T-helper 2 cell (primary cell): Measurements from ENCODE around the gene PI4KA.
"Not testable (repeated sequence)": the region's sequence is repeated elsewhere in the genome, so short reads cannot be mapped to it uniquely, and the experiment has no call there.

Source experiments
- DNase-seq, 5 experiments: peaks; one replicate each; pipeline versions ENCODE4 v3.0.0 to v3.0.0-alpha.2; 2012 to 2022
- total RNA-seq, 2 donors: gene quantifications; one replicate each; lab custom pipeline; 2026; lab: John Stamatoyannopoulos, UW

PI4KA gene
- total RNA-seq, result 176 to 229 reads per million in 2 donors

DNA sequence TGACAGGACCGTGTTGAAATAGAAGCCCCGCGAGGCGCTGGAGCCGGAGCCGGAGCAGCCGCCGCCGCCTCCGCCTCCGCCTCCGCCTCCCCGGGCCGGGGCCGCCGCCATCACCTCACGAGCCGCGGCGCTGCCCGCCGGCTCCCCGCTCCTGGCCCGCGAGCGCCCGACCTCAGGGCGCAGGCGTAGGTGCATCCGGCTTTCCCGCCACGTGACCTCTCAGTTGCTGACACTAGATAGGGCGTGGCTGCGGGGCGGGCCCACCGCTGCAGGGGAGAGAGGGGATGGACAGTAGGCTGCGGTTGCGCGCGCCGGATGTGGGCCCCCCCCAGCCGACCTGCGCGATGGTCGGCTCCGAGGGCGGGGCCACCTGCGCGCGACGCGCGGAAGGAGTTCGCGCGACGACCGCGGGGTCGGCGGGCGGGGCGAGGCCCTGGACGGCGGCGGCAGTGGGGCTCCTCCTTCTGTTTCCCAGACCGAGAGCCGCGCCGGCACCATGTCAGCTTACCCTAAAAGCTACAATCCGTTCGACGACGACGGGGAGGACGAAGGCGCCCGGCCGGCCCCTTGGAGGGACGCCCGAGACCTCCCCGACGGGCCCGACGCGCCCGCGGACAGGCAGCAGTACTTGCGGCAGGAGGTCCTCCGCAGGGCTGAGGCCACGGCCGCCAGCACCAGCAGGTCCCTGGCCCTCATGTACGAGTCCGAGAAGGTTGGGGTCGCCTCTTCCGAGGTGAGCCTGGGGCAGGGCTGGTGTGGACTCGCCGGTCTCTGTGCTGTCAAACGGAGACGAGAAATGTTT lies at the start of gene PI4KA, which contains the start of gene SNAP29:
Gene PI4KA (minus strand): TSS at position 197 of the 802 bp plus-strand sequence. CDS start 86 bp downstream, at position 111.
Gene SNAP29 (plus strand): TSS at position 393 of the 802 bp plus-strand sequence. CDS start 104 bp downstream, at position 497.
- peak; percentile 95 to 99 (median 97) for DNase-seq

DNA sequence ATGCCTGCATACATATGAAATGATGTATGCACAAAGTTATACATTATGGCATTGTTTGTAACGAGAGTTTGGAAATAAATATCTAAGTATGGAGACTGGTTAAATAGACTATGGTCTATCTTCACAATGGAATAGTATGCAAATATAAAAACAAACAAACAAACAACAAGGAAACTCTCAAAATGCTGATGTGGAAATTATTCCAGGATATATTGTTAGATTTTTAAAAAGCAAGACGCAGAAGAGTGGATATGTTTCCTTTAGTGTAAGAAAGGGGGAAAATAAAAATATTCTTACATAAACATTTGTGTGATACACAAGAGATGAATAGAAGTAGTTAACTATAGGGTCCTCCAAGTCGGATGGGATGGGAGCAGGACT lies 47.8 kb upstream of the PI4KA start:
- no peak for DNase-seq

DNA sequence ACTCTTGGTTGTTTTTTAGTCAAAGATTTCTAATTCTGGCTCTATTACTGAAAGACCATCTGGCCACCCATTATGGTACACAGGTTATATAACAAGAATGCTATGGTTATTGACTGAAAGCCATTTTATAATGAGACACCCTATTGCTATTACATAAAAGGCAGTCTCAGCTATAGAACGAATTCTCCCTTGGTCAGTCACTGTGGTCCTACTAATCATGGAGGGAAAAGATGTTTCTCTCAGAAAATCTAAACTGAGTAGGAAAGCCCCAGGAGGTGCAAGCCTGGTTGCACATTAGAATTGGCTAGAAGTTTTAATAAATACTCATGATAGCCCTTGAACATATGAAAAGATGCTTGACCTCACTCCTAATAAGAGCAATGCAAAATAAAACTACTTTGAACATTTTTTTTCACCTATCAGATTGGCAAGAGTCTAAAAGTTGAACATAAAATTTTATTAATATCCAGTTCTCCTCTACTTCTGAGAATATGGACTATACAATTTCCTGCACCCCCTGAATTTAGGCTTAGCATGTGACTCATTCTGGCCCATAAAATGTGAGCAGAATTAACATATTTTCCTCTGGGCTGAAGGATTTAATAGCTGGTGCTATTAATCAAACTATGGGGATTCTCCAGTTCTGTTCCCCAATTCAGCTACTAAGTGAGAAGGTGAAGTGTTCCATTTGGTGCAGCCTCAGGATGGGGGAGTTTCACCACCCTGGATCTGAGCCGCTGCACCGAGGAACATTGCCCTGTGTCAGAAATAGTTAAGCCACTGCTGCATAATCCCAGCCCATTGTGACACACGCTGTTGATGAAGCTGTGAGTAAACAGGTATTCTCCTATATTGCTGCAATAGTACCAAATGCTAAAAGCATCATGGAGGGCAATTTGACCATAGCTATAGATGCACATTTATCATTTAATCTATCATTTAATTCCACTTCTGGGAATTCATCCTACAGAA lies 47.1 kb upstream of the PI4KA start:
- no peak for DNase-seq

DNA sequence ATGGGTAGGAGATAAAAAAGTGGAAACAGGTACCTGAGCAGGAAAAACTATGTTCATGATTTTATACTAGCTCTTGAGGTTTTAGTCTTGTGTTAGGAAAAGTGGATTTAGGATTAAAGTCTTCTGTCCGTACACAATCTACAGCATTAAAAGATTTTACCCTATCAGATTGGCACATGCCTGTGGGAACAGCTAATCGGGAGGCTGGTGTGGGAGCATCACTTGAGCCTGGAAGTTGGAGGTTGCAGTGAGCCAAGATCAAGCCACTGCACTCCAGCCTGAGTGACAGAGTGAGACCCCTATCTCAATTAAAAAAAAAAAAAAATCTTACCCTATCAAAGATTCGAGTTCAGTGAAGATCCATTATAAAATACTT lies 46.4 kb upstream of the PI4KA start:
- no peak for DNase-seq

DNA sequence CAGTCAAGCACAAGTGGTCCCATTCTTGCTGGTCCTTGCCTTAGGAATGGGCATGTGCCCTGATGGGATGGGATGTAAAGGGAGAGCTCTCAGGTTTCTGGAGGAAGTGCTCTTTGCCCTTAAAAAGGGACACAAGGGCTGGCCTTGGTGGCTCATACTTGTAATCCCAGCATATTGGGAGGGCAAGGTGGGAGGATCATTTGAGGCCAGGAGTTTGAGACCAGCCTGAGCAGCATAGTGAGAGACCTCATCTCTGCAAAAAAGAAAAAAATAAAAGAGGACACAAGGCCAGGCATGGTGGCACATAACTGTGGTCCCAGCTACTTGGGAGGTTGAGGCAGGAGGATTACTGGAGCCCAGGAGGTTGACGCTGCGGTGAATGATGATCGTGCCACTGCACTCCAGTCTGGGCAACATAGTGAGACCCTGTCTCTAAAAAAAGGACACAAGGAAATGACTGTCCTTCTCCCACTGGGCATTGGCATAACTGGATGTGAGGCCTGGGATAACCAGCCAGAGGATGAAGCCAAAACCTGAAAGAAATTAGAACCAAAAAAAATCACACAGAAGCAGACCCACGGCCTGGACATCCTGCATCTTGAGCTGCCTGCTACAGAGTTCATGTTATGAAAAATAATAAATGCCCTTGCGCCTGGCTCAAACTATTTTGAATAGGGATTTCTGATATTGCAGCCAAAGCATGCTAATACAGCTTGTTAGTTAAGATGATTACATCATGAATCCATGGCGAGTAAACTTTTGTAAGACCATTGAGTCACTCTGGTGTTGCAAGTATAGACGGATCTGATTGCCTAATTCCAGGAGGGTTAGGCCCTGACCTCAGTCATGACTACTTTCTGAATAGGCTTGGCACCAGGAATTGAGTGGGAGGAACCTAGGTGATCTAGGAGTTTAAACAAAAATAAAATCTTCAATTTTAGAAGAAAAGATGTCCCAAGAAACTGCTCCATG lies 45.7 kb upstream of the PI4KA start:
- no peak for DNase-seq

DNA sequence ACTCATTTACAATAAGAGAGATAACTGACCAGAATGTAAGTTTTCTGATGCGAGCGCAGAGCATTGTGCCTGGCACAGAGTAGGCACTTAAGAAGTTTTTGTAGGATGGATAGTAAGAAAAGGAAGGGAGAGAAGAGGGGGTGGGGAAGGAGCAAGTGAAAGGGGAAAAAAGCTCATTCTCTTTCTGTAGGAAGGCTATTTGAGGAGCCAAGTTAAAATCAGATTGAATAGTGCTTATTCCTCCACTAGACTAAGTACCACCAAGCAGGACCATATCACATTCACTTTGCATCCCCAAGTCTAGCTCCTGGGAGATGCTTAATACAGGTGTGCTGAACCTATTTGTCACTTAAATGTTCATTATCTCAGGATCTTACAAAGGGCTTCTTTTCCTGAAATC lies 44.5 kb upstream of the PI4KA start:
- DNase-seq, result no peak

DNA sequence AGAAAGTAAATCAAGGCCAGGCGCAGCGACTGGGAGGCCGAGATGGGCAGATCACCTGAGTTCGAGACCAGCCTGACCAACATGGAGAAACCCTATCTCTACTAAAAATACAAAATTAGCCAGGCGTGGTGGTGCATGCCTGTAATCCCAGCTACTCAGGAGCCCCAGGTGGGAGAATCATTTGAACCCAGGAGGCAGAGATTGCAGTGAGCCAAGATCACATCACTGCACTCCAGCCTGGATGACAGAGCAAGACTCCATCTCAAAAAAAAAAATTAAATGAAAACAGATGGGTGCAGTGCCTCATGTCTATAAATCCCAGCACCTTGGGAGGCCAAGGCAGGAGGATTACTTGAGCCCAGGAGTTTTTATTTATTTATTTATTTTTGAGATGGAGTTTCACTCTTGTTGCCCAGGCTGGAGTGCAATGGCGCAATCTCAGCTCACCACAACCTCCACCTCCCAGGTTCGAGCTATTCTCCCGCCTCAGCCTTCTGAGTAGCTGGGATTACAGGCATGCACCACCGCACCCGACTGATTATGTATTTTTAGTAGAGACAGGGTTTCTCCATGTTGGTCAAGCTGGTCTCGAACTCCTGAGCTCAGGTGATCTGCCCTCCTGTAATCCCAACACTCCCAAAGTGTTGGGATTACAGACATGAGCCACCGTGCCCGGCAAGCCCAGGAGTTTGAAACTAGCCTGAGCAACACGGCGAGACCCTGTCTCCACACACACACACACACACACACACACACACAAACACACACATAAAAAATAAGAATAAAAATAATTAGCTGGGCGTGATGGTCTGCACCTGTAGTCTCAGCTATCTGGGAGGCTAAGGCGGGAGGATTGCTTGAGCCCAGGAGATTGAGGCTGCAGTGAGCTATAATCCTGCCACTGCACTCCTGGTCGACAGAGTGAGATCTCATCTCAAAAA lies 42.8 kb upstream of the PI4KA start:
- not testable (repeated sequence) for DNase-seq

DNA sequence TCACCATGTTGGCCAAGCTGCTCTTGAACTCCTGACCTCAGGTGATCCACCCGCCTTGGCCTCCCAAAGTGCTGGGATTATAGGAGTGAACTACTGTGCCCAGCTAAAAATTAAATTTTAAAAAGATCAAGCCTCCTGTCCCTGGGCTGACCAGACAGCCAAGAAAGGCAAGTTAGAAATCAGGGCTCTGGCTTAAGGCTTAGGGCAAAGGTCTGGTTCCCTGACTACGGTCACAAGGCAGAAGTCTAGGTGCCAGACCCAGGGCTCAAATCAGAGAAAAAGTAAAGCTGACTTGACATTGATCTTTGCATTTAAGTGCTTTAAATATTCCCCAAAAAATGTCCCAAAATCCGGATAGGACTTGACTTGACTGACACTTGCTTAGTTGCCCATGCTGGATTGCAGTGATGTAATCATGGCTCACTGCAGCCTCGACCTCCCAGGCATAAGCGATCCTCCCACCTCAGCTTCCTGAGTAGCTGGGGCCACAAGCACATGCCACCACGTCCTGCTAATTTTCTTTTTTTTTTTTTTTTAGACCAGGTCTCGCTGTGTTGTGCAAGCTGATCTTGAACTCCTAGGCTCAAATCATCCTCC lies 41.3 kb upstream of the PI4KA start:
- no peak for DNase-seq

DNA sequence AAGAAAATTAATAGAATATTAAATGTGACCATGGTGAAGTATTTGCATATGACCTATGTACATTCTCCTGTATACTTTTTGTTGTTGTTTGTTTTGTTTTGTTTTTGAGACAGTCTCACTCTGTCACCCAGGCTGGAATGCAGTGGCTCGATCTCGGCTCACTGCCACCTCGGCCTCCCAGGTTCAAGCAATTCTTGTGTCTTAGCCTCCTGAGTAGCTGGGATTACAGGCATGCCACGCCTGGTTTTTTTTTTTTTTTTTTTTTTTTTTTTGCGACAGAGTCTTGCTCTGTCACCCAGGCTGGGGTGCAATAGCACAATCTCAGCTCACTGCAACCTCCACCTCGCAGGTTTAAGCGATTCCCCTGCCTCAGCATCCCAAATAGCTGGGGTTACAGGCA lies 39.1 kb upstream of the PI4KA start:
- DNase-seq, result not testable (repeated sequence)

DNA sequence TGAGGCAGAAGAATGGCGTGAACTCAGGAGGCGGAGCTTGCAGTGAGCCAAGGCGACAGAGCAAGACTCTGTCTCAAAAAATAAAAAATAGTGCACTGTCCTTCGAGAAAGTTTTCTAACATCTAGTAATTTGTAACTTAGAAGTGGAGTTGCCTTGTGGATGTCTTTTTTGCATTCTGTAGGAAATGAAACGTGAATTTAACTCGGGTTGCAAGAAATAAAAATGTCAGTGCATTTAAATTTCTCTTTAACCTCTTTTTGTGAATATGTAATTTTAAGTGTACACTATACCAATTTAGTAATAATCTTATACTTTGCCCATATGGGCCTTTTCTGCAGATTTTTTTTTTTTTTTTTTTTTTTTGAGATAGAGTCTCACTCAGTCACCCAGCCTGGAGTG lies 32.4 kb upstream of the PI4KA start:
- DNase-seq, result no peak

DNA sequence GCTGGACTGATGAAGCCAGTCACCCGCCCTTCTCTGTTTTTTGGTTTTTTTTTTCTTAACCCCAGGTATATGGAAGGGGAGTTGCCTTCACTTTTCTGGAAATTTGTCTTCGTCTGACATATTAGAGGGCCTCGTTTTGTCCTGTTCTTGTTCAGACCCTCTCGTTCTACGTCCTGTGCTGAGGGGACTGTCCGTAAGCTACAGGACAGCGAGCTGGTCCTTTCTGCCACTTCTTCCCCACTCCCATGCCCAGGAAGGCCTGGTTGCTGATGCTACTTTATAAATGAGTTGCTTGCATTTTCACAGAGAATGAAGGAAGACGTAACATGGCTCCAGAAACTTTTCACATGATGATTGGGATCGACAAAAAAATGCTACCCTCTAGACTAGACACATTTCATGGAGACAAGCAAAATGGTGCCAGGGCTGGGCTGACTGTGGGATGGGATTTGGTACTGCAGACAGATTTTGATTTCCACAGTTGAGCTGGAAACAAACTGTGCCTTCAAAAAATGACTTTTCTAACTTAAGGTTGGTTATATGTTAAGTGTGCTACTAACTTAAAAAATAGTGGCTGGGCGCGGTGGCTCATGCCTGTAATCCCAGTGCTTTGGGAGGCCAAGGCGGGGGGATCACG lies 31.4 kb upstream of the PI4KA start:
- DNase-seq, result no peak

DNA sequence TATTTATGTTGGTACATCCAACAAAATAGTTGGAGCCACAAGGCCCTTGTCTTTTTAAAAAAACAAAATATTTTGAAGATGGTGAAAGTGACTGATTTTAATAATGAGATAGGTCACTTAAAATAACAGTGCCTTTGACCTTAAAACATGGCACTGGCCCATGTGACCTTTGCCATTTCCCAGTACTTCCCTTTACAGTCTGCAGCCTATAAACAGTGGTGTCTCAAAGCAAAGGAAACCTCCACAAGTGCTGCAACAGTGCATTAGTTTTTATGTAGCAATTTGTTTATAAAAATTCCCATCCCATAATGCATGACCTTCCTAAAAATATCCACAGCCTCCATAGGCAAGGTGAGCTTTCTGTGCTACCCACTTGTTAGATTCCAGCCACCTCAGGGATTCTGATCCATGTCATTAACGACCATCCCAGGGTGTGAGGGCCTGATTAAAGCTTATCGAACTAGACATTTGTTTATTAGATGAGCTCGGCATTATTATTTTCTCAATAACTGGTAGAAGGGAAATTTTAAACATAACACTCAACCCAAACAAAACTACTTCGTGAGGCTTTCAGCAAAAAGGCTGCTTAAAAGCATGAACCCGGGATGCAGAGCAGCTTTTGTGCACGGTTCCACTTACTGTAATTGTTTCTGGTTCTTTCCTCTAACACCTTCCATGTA lies 30.6 kb upstream of the PI4KA start:
- DNase-seq, result no peak

DNA sequence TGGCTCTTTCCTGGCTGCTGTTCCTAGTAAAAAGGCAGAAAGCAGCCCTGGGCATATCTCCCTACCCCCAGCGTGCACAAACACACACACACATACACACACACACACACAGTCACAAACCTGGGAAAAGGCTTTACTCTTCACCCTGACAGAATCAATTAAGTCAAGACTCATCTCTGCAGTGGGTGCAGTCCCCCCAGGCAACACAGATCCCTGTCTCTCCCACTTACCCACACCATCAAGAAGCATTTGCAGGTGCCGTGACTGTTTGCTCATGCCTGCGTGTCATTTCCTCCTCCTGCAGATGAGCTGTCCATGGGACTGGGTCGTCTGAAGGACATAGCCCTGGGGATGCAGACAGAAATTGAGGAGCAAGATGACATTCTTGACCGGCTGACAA lies 28.8 kb upstream of the PI4KA start:
- DNase-seq, result no peak

DNA sequence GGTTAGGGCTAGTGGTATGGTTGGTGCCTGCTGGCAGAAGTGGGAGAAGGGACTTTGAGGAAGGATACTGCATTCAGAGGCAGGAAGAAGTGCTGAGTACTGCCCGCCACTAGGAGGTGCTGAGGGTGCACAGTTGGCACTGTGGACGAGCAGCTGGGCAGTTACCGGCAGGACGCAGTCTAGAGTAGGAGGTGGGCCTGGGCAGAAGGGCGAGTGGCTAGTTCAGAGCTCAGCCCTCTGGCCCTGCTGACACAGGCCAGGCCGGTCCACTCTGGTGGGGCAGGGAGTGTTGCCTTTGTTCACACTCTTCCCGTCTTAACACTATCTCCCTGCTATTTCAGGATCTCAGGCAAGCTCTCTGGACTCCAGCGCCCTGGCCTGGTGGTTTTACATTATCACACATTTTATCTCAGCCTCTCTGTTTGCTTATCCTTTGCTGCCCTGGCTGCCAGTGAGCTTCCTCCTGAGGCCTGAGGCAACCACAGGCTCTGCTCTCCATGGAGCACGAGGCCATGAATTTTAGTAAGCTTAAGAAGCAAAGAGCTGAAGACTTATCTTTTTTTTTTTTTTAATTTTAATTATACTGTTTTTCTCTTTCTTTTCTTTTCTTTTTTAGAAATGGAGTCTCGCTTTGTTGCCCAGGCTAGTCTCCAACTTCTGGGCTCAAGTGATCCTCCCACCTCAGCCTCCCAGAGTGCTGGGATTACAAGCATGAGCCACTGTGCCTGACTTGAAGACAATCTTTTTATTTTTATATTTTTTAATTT lies 27.1 kb upstream of the PI4KA start:
- DNase-seq, result peak in 2 of 5 experiments; percentile 5 to 30

DNA sequence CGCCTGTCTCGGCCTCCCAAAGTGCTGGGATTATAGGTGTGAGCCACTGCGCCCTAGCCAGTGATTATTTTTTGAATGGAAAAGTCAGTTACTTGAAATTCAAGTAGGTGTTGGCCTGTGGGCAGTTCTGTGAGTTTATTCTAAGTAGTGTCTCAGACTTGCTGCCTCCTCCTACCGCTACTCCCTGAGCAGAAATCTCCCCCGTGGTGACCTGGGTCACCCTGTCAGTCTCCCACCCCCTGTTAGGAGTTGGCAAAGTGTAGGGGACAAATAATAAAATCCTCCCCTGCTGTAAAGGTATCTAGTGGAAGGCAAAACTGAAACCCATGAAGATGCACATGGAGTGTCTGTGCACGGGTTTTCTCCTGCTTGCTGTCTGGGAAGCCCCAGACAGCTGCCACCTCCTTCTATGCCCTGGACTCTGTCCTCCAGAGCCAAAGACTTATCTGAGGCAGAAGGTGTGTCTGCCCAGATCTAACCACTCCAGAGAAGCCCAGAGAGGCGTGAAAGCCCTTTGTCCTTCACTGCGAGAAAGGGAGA lies 26.5 kb upstream of the PI4KA start:
- no peak for DNase-seq

DNA sequence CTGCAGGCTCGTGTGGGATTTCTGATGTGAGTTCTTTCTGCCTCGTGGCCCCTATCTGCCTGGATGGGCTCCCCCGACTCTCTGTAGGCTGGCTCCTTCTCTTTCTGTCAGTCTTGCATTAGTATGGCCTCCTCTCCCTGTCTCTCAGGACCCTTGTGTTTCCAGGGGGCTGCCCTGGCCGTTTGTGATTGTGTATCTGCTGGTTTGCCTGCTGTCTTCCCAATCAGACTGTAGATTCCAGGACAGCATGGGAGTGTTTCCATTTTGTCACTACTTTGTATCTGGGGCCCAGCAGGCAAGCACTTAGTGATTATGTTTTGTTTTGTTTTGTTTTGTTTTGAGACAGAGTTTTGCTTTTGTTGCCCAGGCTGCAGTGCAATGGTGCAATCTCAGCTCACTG lies 25.8 kb upstream of the PI4KA start:
- DNase-seq, result no peak

DNA sequence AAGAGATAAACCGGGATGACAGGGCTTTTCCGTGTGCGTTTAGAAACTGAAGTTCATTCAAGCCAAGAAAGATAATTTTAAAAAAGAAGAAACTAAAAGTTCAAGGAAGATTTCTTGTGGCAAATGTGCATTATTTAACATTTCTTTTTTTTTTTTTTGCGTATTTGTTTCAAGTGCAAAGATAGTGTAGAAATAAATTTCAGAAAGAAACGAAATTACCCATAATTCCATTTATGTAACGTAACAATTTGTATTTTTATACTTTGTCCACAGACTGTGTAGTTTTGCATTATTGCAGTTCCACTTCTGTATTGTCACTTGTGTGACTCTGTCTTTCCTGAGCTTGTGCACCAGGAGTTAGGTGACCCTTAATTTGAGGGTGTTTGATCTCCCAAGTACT lies 24.2 kb upstream of the PI4KA start:
- no peak for DNase-seq
